ENCODE results near the gene CAV1. TPM values are rescaled to one million over a fixed set of nuclear protein-coding genes. Genes with fewer than 3 reads are reported as not detected.

CAV1 gene
- polyA plus RNA-seq, 12 donors: 194 to 356 (median 240) TPM

- DNase-seq: peak; percentile 59
Observed at GRCh38 chr7:116525913-116526861, 1.4 kb downstream of the CAV1 start.

- no peak for DNase-seq
Observed at GRCh38 chr7:116526897-116527296, 2.1 kb downstream of the CAV1 start.

- no peak for DNase-seq
Observed at GRCh38 chr7:116527521-116527920, 2.7 kb downstream of the CAV1 start.

GRCh38 chr7:116528008-116528789, 3.4 kb downstream of the CAV1 start:
- no peak for DNase-seq

- no peak for DNase-seq
Observed at GRCh38 chr7:116529250-116529649, 4.4 kb downstream of the CAV1 start.

GRCh38 chr7:116530107-116530820, 5.4 kb downstream of the CAV1 start:
- DNase-seq: no peak

GRCh38 chr7:116532102-116532688, 7.4 kb downstream of the CAV1 start:
- DNase-seq: no peak

GRCh38 chr7:116534790-116535189, 10.0 kb downstream of the CAV1 start:
- no peak for DNase-seq

- no peak for DNase-seq
Observed at GRCh38 chr7:116535416-116535815, 10.6 kb downstream of the CAV1 start.

- DNase-seq: no peak
Observed at GRCh38 chr7:116538138-116538537, 13.3 kb downstream of the CAV1 start.

- DNase-seq: no peak
Observed at GRCh38 chr7:116539879-116540278, 15.0 kb downstream of the CAV1 start.

- DNase-seq: no peak
Observed at GRCh38 chr7:116540743-116541142, 15.9 kb downstream of the CAV1 start.

- no peak for DNase-seq
Observed at GRCh38 chr7:116541951-116542350, 17.1 kb downstream of the CAV1 start.

- DNase-seq: no peak
Observed at GRCh38 chr7:116542618-116543017, 17.8 kb downstream of the CAV1 start.

GRCh38 chr7:116543664-116544063, 18.8 kb downstream of the CAV1 start:
- DNase-seq: no peak

GRCh38 chr7:116544487-116544886, 19.7 kb downstream of the CAV1 start:
- DNase-seq: no peak

- no peak for DNase-seq
Observed at GRCh38 chr7:116545411-116545993, 20.7 kb downstream of the CAV1 start.

- DNase-seq: no peak
Observed at GRCh38 chr7:116546054-116546453, 21.2 kb downstream of the CAV1 start.

GRCh38 chr7:116546916-116547315, 22.1 kb downstream of the CAV1 start:
- DNase-seq: no peak

GRCh38 chr7:116547347-116547746, 22.5 kb downstream of the CAV1 start:
- DNase-seq: no peak

- no peak for DNase-seq
Observed at GRCh38 chr7:116548506-116548905, 23.7 kb downstream of the CAV1 start.
